GM19468 (cell line): ENCODE measurements around the gene PUS7.
A peak's percentile ranks its signal among the peaks of the same experiment; 100 is the strongest.
"Not testable (repeated sequence)": the region's sequence is repeated elsewhere in the genome, so short reads cannot be mapped to it uniquely, and the experiment has no call there.

Experiments
- ATAC-seq: cut with Tn5 transposase; IDR thresholded peaks from one replicate; pipeline ENCODE4 v1.9.1; 2021; ENCODE audit warnings: mild to moderate bottlenecking, moderate library complexity, moderate number of reproducible peaks; ENCODE audit not compliant: unreplicated experiment; ENCODE audit errors: extremely low read depth

PUS7 gene

DNA sequence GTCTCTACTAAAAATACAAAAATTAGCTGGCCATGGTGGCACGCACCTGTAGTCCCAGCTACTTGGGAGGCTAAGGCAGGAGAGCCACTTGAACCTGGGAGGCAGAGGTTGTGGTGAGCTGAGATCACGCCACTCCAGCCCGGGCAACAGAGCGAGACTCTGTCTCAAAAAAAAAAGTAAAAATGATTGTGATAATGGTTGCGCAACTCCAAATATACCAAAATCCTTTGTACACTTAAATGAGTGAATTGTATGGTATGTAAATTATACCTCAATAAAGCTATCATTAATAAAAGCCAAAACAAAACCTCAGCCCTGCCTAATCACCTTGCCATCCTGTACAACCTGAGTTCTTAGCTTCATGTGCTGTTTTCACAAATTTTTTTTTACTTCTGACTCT lies 71.2 kb downstream of the PUS7 start:
- ATAC-seq = not testable (repeated sequence)

DNA sequence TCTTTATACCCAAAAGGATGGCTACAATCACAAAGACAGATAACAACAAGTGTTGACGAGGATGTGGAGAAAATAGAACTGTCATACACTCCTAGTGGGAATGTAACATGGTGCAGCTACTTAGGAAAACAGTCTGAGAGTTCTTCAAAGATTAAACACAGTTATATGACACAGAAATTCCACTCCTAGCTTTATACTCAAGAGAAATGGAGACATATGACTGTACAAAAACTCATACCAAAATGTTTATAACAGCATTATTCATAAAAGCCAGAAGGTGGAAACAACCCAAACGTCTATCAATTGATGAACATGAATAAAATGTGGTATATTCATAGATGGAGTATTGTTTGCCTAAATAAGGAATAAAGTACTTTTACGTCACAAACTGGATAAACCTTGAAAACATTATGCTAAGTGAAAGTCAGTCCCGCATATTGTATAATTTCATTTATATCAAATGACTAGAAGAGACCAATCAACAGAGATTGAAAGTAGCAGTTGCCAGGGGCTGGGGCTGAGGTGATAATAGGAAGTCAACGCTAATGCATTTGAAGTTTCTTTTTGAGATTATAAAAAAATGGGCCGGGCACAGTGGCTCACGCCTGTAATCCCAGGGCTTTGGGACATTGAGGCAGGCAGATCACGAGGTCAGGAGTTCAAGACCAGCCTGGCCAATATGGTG lies 71.8 kb downstream of the PUS7 start:
- ATAC-seq = no peak

DNA sequence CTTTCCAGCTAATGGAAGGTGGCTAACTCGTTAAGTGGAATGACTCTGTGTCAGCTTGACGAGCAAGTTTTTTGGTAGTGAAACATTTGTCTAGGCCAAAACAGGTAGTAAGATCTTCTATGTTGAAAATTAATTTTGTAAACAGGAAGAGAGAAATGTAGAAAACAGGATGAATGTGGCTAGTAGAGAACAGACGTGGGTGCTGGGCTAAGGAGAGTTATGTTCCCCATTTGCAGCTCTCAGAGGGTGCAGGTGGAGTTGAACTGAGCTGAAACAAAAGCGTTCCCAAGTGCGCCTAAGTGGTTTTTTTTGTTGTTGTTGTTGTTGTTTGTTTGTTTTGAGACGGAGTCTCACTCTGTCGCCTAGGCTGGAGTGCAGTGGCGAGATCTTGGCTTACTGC lies 73.9 kb downstream of the PUS7 start:
- peak; percentile 63 for ATAC-seq

DNA sequence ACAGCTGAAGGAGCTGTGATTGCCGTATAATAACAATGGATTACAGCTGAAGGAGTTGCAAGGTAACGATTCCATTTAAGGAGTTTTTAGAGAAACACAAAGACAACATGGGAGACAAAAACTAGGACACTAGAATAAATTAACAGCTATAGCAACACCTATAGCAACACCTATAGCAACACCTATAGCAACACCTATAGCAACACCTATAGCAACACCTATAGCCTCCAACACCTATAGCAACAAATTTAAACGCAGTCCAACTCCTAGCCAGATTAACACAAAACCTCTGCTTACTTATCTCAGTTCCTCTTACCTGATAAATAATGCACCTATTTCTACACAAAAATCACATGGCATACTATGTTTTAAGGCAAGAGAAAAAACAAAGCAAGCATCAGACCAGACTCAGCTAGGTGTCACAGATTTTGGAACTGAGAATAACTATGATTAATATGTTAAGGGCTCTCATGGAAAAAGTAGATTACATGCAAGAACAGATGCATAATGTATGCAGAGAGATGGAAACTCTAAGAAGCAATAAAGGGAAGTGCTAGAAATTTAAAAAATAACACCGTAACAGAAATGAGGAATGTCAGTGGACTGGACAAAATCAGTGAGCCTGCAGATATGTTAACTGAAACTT lies 77.6 kb downstream of the PUS7 start:
- no peak for ATAC-seq

DNA sequence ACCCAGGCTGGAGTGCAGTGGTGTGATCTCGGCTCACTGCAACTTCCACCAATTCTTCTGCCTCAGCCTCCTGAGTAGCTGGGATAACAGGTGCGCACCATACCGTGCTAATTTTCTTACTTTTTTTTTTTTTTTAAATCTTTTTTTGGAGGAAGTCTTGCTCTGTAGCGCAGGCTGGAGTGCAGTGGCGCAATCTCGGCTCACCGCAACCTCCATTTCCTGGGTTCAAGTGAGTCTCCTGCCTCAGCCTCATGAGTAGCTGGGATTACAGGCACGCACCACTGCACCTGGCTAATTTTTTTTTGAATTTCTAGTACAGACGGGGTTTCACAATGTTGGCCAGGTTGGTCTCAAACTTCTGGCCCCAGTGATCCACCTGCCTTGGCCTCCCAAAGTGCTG lies 79.9 kb downstream of the PUS7 start:
- not testable (repeated sequence) for ATAC-seq

DNA sequence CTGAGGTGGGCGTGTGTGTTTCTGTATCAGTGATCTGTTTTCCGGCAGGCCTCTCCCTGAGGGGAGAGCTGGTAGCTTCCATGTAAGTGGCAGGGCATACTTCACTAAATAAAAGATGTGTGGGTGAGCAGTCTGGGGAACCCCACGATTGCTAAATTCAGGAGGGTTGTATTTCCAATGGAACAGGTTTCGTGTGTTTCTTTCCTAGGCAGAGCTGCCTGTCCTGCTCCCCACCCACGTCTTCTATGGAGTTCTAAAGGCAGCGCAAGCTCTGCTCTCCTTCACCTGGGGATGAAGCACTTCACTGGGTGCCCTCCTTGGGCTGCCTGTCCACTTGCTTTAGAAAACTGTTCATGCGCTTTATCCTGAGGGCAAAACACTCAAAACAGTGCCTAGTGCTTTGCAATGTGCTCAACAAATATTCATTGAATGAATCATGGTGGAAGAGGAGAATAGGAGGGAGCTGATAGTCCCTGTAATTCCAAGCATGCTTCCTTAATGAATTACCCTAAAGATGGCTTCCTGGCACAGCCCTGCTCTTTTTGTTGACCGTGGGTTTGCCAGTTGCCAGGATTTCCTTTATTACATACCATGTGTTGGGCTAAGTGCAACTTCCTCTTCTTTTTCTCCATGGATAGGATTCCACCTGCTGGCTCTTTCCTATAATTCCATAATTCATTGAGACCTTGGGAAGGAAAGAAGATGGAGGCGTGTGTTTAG lies 82.7 kb downstream of the PUS7 start:
- ATAC-seq = no peak

DNA sequence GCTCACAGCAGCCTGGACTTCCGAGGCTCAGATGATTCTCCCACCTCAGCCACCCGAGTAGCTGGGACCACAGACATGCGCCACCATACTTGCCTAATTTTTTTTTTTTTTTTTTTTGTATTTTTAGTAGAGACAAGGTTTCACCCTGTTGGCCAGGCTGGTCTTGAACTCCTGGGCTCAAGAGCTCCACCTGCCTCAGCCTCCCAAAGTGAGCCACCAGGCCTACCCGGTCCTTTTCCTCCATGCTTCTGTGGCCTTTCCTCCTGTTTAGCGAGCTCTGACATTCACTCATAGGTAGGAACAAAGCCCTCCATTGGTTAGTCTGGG lies 83.3 kb downstream of the PUS7 start:
- no peak for ATAC-seq

DNA sequence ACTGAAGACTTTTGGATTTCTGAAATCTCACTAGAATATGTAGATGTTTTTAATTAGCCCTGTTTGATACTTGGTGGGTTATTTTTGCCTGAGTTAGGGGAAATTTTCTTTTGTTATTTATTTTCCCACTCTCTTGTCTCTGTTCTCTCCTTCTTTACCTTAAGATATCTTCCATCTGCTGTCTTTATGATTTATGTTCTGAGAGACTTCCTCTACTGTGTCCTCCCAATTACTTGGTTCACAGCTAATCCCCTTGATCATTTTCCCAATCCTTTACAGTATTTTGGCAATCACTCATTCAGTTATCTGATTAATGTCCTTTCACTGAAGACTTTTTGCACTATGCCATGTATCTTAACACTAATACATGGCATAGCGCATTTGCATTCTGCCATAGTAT lies 83.8 kb downstream of the PUS7 start:
- ATAC-seq = no peak

DNA sequence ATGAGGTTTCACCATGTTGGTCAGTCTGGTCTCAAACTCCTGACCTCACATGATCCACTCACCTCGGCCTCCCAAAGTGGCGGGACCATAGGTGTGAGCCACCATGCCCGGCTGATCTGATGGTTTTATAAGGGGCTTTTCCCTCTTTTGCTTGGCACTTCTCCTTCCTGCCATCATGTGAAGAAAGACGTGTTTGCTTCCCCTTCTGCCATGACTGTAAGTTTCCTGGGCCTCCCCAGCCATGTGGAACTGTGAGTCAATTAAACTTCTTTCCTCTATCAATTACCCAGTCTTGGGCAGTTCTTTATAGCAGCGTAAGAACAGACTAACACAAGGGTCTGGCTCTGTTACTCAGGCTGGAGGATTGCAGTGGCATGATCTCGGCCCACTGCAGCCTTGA lies 84.7 kb downstream of the PUS7 start:
- not testable (repeated sequence) for ATAC-seq

DNA sequence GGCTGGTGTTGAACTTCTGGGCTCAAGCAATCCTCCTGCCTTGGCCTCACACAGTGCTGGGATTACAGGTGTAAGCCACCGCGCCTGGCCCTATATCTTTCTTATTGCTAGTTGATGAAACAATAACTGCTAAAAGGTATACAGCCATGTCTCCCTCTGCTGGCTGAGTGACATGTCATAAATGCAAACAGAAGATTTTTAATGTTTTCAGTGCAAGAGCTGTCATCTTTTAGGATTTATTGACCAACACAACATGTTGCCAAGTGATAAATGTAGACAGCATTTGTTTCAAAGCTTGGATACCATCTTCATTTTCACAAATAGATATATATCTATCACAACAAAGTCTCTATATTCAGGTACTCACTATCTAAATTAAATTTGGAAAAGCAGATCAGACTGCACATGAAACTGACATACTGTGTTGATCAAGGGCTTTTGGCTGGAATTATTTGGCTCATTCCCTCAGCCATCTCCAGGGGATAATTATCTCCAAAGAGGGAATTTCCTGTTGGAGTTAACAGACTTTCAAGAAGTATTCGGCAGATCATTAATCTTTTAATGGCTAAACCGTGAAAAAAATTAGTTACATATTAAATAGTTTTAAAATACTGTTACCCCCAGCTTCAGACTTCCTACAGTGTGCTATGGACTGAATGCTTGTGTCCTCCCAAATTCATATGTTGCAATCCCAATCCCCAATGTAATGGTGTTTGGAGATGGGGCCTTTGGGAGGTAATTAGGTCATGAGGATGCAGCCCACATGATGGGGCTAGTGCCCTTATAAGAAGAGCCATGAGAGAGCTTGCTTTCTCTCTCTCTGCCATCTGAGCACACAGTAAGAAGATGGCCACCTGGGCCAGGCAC lies 92.1 kb downstream of the PUS7 start:
- ATAC-seq = no peak

DNA sequence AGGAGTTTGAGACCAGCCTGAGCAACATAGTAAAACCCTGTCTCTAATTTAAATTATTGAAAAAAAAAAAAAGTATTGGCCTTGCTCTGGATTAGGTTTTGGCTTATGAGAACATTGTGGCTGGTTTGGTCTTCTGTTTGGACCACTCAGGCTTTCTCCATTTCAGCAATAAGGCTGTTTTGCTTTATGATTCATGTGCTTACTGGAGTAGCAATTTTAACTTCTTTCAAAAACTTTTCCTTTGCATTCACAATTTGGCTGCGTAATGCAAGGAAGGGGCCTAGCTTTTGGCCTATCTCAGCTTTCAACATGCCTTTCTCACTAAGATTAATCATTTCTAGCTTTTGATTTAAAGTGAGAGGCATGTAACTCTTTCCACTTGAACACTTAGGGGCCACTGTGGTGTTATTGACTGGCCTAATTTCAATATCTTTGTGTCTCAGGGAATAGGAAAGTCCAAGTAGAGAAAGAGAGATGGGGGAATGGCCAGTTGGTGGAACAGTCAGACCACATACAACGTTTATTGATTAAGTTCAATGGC lies 95.4 kb downstream of the PUS7 start:
- no peak for ATAC-seq

DNA sequence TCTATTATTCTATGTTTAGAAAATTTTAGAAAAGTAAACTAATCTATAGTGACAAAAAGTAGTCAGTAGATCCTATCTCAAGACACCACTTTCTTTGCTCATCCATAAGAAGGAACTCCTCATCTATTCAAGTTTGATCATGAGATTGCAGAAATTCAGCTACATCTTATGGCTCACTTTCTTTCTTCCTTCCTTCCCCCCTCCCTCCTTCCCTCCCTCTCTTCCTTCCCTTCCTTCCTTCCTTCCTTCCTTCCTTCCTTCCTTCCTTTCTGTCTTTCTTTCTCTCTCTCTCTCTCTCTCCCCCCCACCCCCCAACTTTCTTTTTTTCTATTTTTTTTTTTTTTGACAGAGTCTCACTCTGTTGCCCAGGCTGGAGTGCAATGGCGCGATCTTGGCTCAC lies 98.1 kb downstream of the PUS7 start:
- ATAC-seq = no peak

DNA sequence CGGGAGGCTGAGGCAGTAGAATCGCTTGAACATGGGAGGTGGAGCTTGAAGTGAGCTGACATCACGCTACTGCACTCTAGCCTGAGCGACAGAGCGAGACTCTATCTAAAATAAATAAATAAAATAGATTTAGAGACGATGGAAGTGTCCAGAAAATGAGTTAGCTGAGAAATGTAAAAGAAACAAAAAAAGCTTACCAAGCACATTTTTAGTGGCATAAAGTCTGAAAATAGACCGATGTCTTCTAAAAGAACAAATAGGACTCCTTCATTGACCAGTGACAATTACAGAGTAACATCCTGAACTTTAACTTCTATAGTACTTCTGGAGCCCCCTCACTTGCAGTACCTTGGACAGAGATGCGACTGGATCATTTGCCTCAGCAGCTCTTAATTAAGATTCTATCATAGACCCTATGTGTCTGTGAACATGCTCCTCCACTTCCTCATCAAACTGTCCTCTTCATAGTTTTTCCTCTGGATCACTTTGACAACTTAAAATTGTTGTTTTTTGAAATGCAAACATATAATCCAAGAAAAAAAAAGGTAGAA lies 108.1 kb downstream of the PUS7 start:
- no peak for ATAC-seq

DNA sequence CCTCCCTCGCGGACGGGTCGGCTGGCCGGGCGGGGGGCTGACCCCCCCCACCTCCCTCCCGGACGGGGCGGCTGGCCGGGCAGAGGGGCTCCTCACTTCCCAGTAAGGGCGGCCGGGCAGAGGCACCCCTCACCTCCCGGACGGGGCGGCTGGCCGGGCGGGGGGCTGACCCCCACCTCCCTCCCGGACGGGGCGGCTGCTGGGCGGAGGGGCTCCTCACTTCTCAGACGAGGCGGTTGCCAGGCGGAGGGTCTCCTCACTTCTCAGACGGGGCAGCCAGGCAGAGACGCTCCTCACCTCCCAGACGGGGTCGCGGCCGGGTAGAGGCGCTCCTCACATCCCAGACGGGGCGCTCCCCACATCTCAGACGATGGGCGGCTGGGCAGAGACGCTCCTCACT lies 111.3 kb downstream of the PUS7 start:
- ATAC-seq = not testable (repeated sequence)

DNA sequence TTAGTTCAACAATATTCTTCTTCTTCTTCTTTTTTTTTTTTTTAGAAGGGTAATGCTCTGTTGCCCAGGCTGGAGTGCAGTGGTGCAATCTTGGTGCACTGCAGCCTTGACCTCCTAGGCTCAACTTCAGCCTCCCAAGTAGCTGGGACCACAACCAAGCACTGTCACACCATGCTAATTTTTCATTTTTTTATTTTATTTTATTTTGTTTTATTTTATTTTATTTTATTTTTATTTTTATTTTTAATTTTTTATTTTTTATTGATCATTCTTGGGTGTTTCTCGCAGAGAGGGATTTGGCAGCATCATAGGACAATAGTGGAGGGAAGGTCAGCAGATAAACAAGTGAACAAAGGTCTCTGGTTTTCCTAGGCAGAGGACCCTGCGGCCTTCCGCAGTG lies 112.3 kb downstream of the PUS7 start:
- ATAC-seq = not testable (repeated sequence)

DNA sequence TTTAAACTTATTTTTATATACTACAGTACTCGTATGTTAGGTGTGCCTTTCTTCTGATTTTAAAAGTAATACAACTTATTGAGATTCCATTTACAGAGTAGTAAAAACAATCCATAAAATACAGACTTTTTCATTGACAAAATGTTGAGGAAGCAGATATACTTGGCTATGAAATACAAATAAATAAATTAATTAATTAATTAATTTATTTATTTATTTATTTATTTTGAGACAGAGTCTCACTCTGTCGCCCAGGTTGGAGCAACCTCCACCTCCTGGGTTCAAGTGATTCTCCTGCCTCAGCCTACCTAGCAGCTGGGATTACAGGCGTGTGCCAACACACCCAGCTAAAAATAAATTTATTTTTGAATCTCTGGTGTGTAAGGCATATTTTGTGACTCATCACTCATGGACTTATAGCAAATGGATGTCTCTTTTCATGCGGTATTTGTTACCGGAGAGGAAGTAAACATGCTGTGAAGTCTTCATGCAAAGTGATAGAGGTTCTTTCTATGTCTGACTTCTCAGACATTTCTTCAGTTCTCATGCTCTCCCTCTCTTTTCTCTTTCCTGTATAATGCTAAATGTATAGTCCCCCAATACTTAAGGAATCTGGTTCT lies 113.2 kb downstream of the PUS7 start:
- ATAC-seq = no peak
